Fibroblast of skin of scalp (primary cell): ENCODE results near the gene ZNF532.
A peak's percentile ranks its signal among the peaks of the same experiment; 100 is the strongest.

Experiments
- DNase-seq: peaks from one replicate; pipeline ENCODE4 v3.0.0-alpha.2; 2013

The ZNF532 gene

GRCh38 chr18:58983260-58984155 is 118.8 kb downstream of the ZNF532 start:
- no peak for DNase-seq

- peak; percentile 53 for DNase-seq
These were observed 123.9 kb downstream of the ZNF532 start for GRCh38 chr18:58988600-58988999.

GRCh38 chr18:58989184-58989759 is 124.6 kb downstream of the ZNF532 start:
- no peak for DNase-seq

- DNase-seq: no peak
These were observed 126.0 kb downstream of the ZNF532 start for GRCh38 chr18:58990720-58991119.

GRCh38 chr18:58991167-58991798 is 126.6 kb downstream of the ZNF532 start:
- no peak for DNase-seq

- DNase-seq: no peak
These were observed 127.9 kb downstream of the ZNF532 start for GRCh38 chr18:58992301-58993231.

GRCh38 chr18:58993260-58993659 is 128.6 kb downstream of the ZNF532 start:
- peak; percentile 95 for DNase-seq

- DNase-seq: no peak
These were observed 131.0 kb downstream of the ZNF532 start for GRCh38 chr18:58995663-58996062.

- peak; percentile 90 for DNase-seq
These were observed 131.5 kb downstream of the ZNF532 start for GRCh38 chr18:58996131-58996641.

GRCh38 chr18:58996696-58997095 is 132.0 kb downstream of the ZNF532 start:
- DNase-seq: no peak

- peak; percentile 95 for DNase-seq
These were observed 133.2 kb downstream of the ZNF532 start for GRCh38 chr18:58997811-58998337.

GRCh38 chr18:58998401-58999203 is 133.9 kb downstream of the ZNF532 start:
- peak; percentile 70 for DNase-seq

GRCh38 chr18:59001166-59001565 is 136.5 kb downstream of the ZNF532 start:
- no peak for DNase-seq

GRCh38 chr18:59001721-59002120 is 137.0 kb downstream of the ZNF532 start:
- no peak for DNase-seq

- DNase-seq: no peak
These were observed 138.4 kb downstream of the ZNF532 start for GRCh38 chr18:59002974-59003594.

- DNase-seq: peak; percentile 95
These were observed 140.6 kb downstream of the ZNF532 start for GRCh38 chr18:59005262-59005661.

- peak; percentile 77 for DNase-seq
These were observed 141.9 kb downstream of the ZNF532 start for GRCh38 chr18:59006461-59007067.

GRCh38 chr18:59008302-59008974 is 143.8 kb downstream of the ZNF532 start:
- DNase-seq: peak; percentile 71

GRCh38 chr18:59009846-59010245 is 145.2 kb downstream of the ZNF532 start:
- DNase-seq: no peak
